Mesothelial cell of epicardium (in vitro differentiated cells): Measurements from ENCODE around the gene TSPAN8. TPM values are rescaled to one million over a fixed set of nuclear protein-coding genes. Genes with fewer than 3 reads are reported as not detected.

Source experiments
- DNase-seq, 2 experiments: peaks; one replicate each; pipeline ENCODE4 v3.0.0; 2021; ENCODE audit warnings: low spot score in 2 of 2; ENCODE audit not compliant: unreplicated experiment in 2 of 2
- H3K27ac Mint-ChIP-seq: 2 replicates; pipeline ENCODE4 v1.8.0; 2021; ENCODE audit warnings: mixed read lengths
- H3K27me3 Mint-ChIP-seq: 2 replicates; pipeline ENCODE4 v1.8.0; 2021; ENCODE audit warnings: low read depth, mixed read lengths
- H3K36me3 Mint-ChIP-seq: 2 replicates; pipeline ENCODE4 v1.8.0; 2021; ENCODE audit warnings: mixed read lengths
- H3K4me1 Mint-ChIP-seq: 2 replicates; pipeline ENCODE4 v1.8.0; 2021; ENCODE audit warnings: mixed read lengths
- H3K4me3 Mint-ChIP-seq: 2 replicates; pipeline ENCODE4 v1.8.0; 2021; ENCODE audit warnings: mild to moderate bottlenecking, moderate library complexity, mixed read lengths
- H3K9me3 Mint-ChIP-seq: 2 replicates; pipeline ENCODE4 v1.8.0; 2021; ENCODE audit warnings: mixed read lengths
- total RNA-seq: library from RNA; stranded (reverse); gene quantifications from 3 replicates; pipeline ENCODE4 v1.2.1, GENCODE V29; 2021
- TF ChIP-seq, protein P1 (sequence below): fragments of 200-600 bp; sonication (generic); IDR thresholded peaks from one replicate; pipeline ENCODE4 v1.5.0; 2021; ENCODE audit warnings: antibody characterized with exemption; ENCODE audit not compliant: unreplicated experiment

TSPAN8 gene
- total RNA-seq, 1 donor from 2014 or later = not detected

DNA sequence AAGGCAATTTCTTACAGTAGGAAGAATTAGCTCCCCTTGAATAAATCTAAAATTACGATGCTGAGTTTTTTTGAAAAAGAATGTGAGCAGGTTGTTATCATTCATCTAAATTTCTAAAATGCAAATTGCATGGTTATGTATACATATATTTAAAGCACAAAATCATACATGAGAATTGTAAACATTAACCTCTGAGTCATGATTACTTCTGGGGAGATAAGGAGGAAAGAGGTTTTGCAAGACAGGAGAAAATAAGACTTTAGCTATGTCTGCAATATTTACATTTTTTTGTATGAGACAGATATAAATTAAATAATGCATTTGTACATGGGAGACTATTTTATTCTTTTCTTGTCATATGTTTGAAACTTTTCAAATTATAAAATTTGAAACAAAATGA is 72.2 kb downstream of the TSPAN8 start:
- H3K4me3 Mint-ChIP-seq = no peak overlapping the region
- no peak overlapping the region for H3K27ac Mint-ChIP-seq
- no peaks in the 10 kb centered on the region for H3K36me3 Mint-ChIP-seq

DNA sequence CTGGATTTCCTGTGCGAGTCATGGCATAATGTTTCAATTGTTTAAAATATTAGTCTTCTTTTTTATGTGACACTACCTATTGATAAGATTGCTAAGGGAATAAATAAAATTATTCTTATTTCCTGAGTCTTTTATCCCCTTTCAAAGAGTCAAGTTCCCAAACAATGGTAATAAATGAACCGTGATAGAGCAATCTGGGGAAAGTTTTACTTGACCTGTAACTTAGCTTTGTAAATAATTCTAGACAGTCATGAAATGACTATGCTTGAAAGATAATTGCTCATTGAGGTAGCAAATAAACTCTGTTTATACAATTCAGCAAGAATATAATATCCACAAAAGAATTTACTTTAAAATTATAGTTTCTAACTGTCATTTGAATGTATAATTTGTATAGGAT is 82.1 kb downstream of the TSPAN8 start:
- DNase-seq = no peak
- Mint-ChIP-seq H3K36me3 (no peaks in the 10 kb centered on the region), H3K9me3 (no peaks in the 10 kb centered on the region), H3K4me3 (no peak overlapping the region), H3K27me3 (no peaks in the 10 kb centered on the region), H3K4me1 (no peaks in the 10 kb centered on the region), H3K27ac (no peak overlapping the region)
- TF ChIP-seq, protein P1, sequence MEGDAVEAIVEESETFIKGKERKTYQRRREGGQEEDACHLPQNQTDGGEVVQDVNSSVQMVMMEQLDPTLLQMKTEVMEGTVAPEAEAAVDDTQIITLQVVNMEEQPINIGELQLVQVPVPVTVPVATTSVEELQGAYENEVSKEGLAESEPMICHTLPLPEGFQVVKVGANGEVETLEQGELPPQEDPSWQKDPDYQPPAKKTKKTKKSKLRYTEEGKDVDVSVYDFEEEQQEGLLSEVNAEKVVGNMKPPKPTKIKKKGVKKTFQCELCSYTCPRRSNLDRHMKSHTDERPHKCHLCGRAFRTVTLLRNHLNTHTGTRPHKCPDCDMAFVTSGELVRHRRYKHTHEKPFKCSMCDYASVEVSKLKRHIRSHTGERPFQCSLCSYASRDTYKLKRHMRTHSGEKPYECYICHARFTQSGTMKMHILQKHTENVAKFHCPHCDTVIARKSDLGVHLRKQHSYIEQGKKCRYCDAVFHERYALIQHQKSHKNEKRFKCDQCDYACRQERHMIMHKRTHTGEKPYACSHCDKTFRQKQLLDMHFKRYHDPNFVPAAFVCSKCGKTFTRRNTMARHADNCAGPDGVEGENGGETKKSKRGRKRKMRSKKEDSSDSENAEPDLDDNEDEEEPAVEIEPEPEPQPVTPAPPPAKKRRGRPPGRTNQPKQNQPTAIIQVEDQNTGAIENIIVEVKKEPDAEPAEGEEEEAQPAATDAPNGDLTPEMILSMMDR = no peak

More for the DNA sequence above, 72.2 kb downstream of the TSPAN8 start:
- Mint-ChIP-seq H3K27me3 (peaks cover 2% of the 10 kb centered on the region), H3K9me3 (peaks cover 28% of the 10 kb centered on the region), H3K4me1 (no peaks in the 10 kb centered on the region)
- no peak for DNase-seq
- TF ChIP-seq, protein P1 = no peak

Other genes starting within 250 kb of the TSPAN8 start
- 0.38 to 0.60 TPM (median 0.52 TPM) in 3 replicates for gene PTPRR, start 237.3 kb downstream of the TSPAN8 start, total RNA-seq